HepG2 (cell line): ENCODE results near the gene PKMYT1. TPM values are rescaled to one million over a fixed set of nuclear protein-coding genes. Genes with fewer than 3 reads are reported as not detected.

Experiments used
- ASH2L ChIP-seq: fragments of 300-600, 200-600 bp; sonication (generic); IDR thresholded peaks from 2 replicates; pipeline ENCODE4 v1.7.0; 2017; ENCODE audit warnings: low read depth, mild to moderate bottlenecking, moderate library complexity, mixed read lengths, low read length; ENCODE audit not compliant: insufficient read length
- BCLAF1 ChIP-seq: fragments of 450-650 bp; IDR thresholded peaks from 2 replicates; pipeline ENCODE4 v1.6.1; 2017; ENCODE audit warnings: mild to moderate bottlenecking
- BRD4 ChIP-seq: sonication (generic); formaldehyde crosslinking; IDR thresholded peaks from 2 replicates; pipeline ENCODE4 v1.4.0; 2020; ENCODE audit warnings: missing genetic modification reagents
- CREBL2 ChIP-seq: sonication (generic); formaldehyde crosslinking; IDR thresholded peaks from 2 replicates; pipeline ENCODE4 v1.8.1; 2023; ENCODE audit warnings: missing genetic modification reagents, mild to moderate bottlenecking, borderline replicate concordance
- CREM ChIP-seq, 2 experiments: sonication (generic) in 1 of 2; formaldehyde crosslinking in 1 of 2; IDR thresholded peaks; 2 replicates each; pipeline versions ENCODE4 v1.4.0 to v1.6.1; 2016 to 2020; ENCODE audit warnings: antibody characterized with exemption in 1 of 2, mild to moderate bottlenecking in 1 of 2, missing genetic modification reagents in 1 of 2
- HCFC1 ChIP-seq: fragments of 150-350 bp; IDR thresholded peaks from 2 replicates; pipeline ENCODE4 v1.6.1; 2014; ENCODE audit warnings: low read depth, low read length
- HNRNPL ChIP-seq: fragments of 200-400 bp; formaldehyde crosslinking; IDR thresholded peaks from 2 replicates; pipeline ENCODE4 v1.6.1; 2017; ENCODE audit warnings: mild to moderate bottlenecking, low read depth, low read length
- IKZF4 ChIP-seq: sonication (generic); formaldehyde crosslinking; IDR thresholded peaks from 2 replicates; pipeline ENCODE4 v1.5.1; 2020; ENCODE audit warnings: borderline replicate concordance, mild to moderate bottlenecking, low read depth, missing genetic modification reagents; ENCODE audit errors: not compliant biosample characterization
- KLF15 ChIP-seq: sonication (generic); formaldehyde crosslinking; IDR thresholded peaks from 2 replicates; pipeline ENCODE4 v1.8.1; 2023; ENCODE audit warnings: borderline replicate concordance, mild to moderate bottlenecking, inconsistent platforms, missing genetic modification reagents, mixed read lengths
- MAFF ChIP-seq: IDR thresholded peaks from 2 replicates; pipeline ENCODE4 v1.6.1; 2011; ENCODE audit warnings: low read depth, low read length, improper control_type of control experiment
- NRL ChIP-seq: sonication (generic); formaldehyde crosslinking; IDR thresholded peaks from 2 replicates; pipeline ENCODE4 v1.5.0; 2020; ENCODE audit warnings: missing genetic modification reagents, mild to moderate bottlenecking, moderate library complexity, borderline replicate concordance
- RARA ChIP-seq: IDR thresholded peaks from 2 replicates; pipeline ENCODE4 v1.6.1; 2016; ENCODE audit warnings: missing genetic modification reagents, missing compliant biosample characterization
- RNF2 ChIP-seq: fragments of 450-650 bp; conservative IDR thresholded peaks from 2 replicates; pipeline ENCODE4 v1.6.1; 2016; ENCODE audit warnings: low read depth
- SP1 ChIP-seq, 2 experiments: fragments of 450-650 bp in 1 of 2; sonication (generic) in 1 of 2; formaldehyde crosslinking in 1 of 2; IDR thresholded peaks; 2 replicates each; pipeline versions ENCODE4 v1.4.0 to v1.6.1; 2016 to 2020; ENCODE audit warnings: missing genetic modification reagents in 1 of 2
- SRSF9 ChIP-seq: fragments of 200-400 bp; formaldehyde crosslinking; IDR thresholded peaks from 2 replicates; pipeline ENCODE4 v1.6.1; 2018; ENCODE audit warnings: borderline replicate concordance, mild to moderate bottlenecking, low read depth, low read length; ENCODE audit not compliant: insufficient read depth, poor library complexity, severe bottlenecking
- THAP7 ChIP-seq: sonication (generic); formaldehyde crosslinking; IDR thresholded peaks from 2 replicates; pipeline ENCODE4 v1.8.1; 2023; ENCODE audit warnings: mild to moderate bottlenecking, missing genetic modification reagents
- THYN1 ChIP-seq: sonication (generic); formaldehyde crosslinking; IDR thresholded peaks from 2 replicates; pipeline ENCODE4 v1.8.1; 2023; ENCODE audit warnings: low read depth, mild to moderate bottlenecking, moderate library complexity, missing genetic modification reagents, borderline replicate concordance
- ZMYM3 ChIP-seq: sonication (generic); formaldehyde crosslinking; IDR thresholded peaks from 2 replicates; pipeline ENCODE4 v1.5.1; 2020; ENCODE audit warnings: mild to moderate bottlenecking, missing genetic modification reagents
- ZNF337 ChIP-seq: sonication (generic); formaldehyde crosslinking; IDR thresholded peaks from 2 replicates; pipeline ENCODE4 v1.5.1; 2020; ENCODE audit warnings: missing genetic modification reagents, low read depth, mild to moderate bottlenecking, borderline replicate concordance
- ZNF367 ChIP-seq: sonication (generic); formaldehyde crosslinking; IDR thresholded peaks from 2 replicates; pipeline ENCODE4 v1.4.0; 2020; ENCODE audit warnings: missing genetic modification reagents, borderline replicate concordance
- ZNF639 ChIP-seq: conservative IDR thresholded peaks from 2 replicates; pipeline ENCODE4 v1.6.1; 2018; ENCODE audit warnings: missing genetic modification reagents
- ZNF678 ChIP-seq: sonication (generic); formaldehyde crosslinking; IDR thresholded peaks from 2 replicates; pipeline ENCODE4 v1.4.0; 2020; ENCODE audit warnings: mild to moderate bottlenecking, missing genetic modification reagents
- ZNF766 ChIP-seq: sonication (generic); formaldehyde crosslinking; IDR thresholded peaks from 2 replicates; pipeline ENCODE4 v1.5.0; 2020; ENCODE audit warnings: missing genetic modification reagents, borderline replicate concordance
- ZNF850 ChIP-seq: sonication (generic); formaldehyde crosslinking; conservative IDR thresholded peaks from 2 replicates; pipeline ENCODE4 v1.9.0; 2021; ENCODE audit warnings: mild to moderate bottlenecking, missing genetic modification reagents
- polyA plus RNA-seq, 8 experiments: library from polyadenylated mRNA; depleted of rRNA in 3 of 8; stranded (reverse) in 7 of 8; unstranded in 1 of 8; fragments of >200 nt; fragmentation: Illumina TruSeq in 4 of 8; extraction: Trizol in 4 of 8; gene quantifications; 2 replicates each; pipeline versions ENCODE4 v1.2.1 to v1.2.3, GENCODE V29; 2011 to 2016; ENCODE audit warnings: low read depth in 4 of 8, missing spikeins in 1 of 8, mixed read lengths in 1 of 8; ENCODE audit not compliant: insufficient read depth in 1 of 8
- total RNA-seq, 5 experiments: library from RNA; depleted of rRNA; stranded (reverse); fragments of >200 nt; fragmentation: Illumina TruSeq; extraction: Trizol; gene quantifications; 2 replicates each; pipeline ENCODE4 v1.2.3, GENCODE V29; 2016; ENCODE audit warnings: low read depth in 1 of 5

PKMYT1 gene
- total and polyA plus RNA-seq, 2 of the 13 experiments (the other 11 are each of a cell fraction or from before 2014, with no cell fraction given): 7.0 to 27.8 TPM

- TF ChIP-seq ZNF639 (CRISPR knock-in tag) (peak; percentile 97; the same call in 1 of the 2 replicates), MAFF (no peak), HNRNPL (peak; percentile 96), ASH2L (peak; percentile 70), HCFC1 (no peak), SP1 (IDR thresholded peaks at IDR 0.05) (no peak), SP1 (CRISPR knock-in tag; IDR thresholded peaks at IDR 0.05) (peak; percentile 55; the same call in 1 of the 2 replicates), RNF2 (no peak), SRSF9 (no peak), ZMYM3 (CRISPR knock-in tag) (peak; percentile 22; the same call in 1 of the 2 replicates), ZNF367 (CRISPR knock-in tag) (no peak), NRL (CRISPR knock-in tag) (no peak), BCLAF1 (no peak), CREM (IDR thresholded peaks at IDR 0.05) (peak; percentile 54), CREM (CRISPR knock-in tag; IDR thresholded peaks at IDR 0.05) (no peak), RARA (CRISPR knock-in tag) (peak; percentile 84), ZNF850 (0 out of 2 replicates have a peak, but pooled peaks have one; percentile 57), THYN1 (CRISPR knock-in tag) (no peak), CREBL2 (CRISPR knock-in tag) (no peak), ZNF337 (CRISPR knock-in tag) (0 out of 2 replicates have a peak, but pooled peaks have one; percentile 5), ZNF678 (CRISPR knock-in tag) (no peak), BRD4 (CRISPR knock-in tag) (peak; percentile 30), KLF15 (no peak), THAP7 (CRISPR knock-in tag) (no peak), IKZF4 (CRISPR knock-in tag) (peak; percentile 8), ZNF766 (no peak)
Measured at GRCh38 chr16:3020604-3021448, 40.6 kb upstream of the PKMYT1 start (continued).
